Astrocyte (in vitro differentiated cells and primary cell): ENCODE data around the gene MB. TPM values are rescaled to one million over a fixed set of nuclear protein-coding genes. Genes with fewer than 3 reads are reported as not detected.
A peak's percentile ranks its signal among the peaks of the same experiment; 100 is the strongest.

Source experiments
- DNase-seq: peaks from one replicate; pipeline ENCODE4 v3.0.0-alpha.2; 2010; ENCODE audit warnings: low read depth
- FAIRE-seq: peaks from 2 replicates; lab custom pipeline; 2011; peaks lifted over from hg19 to GRCh38; lab: Jason Lieb, UNC
- H2AFZ ChIP-seq: 2 replicates; pipeline ENCODE4 v1.6.0; 2012; ENCODE audit warnings: low read depth, low read length, inconsistent platforms
- H3K27ac ChIP-seq: 2 replicates; pipeline ENCODE4 v1.5.1; 2011; ENCODE audit warnings: low read depth, low read length, inconsistent platforms
- H3K27me3 ChIP-seq: 2 replicates; pipeline ENCODE4 v1.6.0; 2011; ENCODE audit warnings: low read length, inconsistent platforms; ENCODE audit not compliant: insufficient read depth
- H3K36me3 ChIP-seq: 2 replicates; pipeline ENCODE4 v1.5.1; 2011; ENCODE audit warnings: low read length, inconsistent platforms; ENCODE audit not compliant: insufficient read depth
- H3K4me1 ChIP-seq: 2 replicates; pipeline ENCODE4 v1.5.1; 2011; ENCODE audit warnings: low read length, inconsistent platforms; ENCODE audit not compliant: insufficient read depth
- H3K4me2 ChIP-seq: 2 replicates; pipeline ENCODE4 v1.6.0; 2012; ENCODE audit warnings: low read length, inconsistent platforms
- H3K4me3 ChIP-seq: 2 replicates; pipeline ENCODE4 v1.5.1; 2011; ENCODE audit warnings: low read depth, mild to moderate bottlenecking, low read length, inconsistent platforms; ENCODE audit not compliant: insufficient read depth
- H3K79me2 ChIP-seq: 2 replicates; pipeline ENCODE4 v1.6.0; 2012; ENCODE audit warnings: mild to moderate bottlenecking, low read length, inconsistent platforms; ENCODE audit not compliant: insufficient read depth
- H3K9ac ChIP-seq: 2 replicates; pipeline ENCODE4 v1.6.0; 2012; ENCODE audit warnings: mild to moderate bottlenecking, low read length, inconsistent platforms
- H3K9me3 ChIP-seq: 2 replicates; pipeline ENCODE4 v1.5.1; 2012; ENCODE audit warnings: low read depth, mild to moderate bottlenecking, low read length, inconsistent platforms; ENCODE audit not compliant: insufficient read depth
- H4K20me1 ChIP-seq: 2 replicates; pipeline ENCODE4 v1.6.0; 2012; ENCODE audit warnings: low read length, inconsistent platforms; ENCODE audit not compliant: insufficient read depth
- H3K27ac Mint-ChIP-seq: one replicate; pipeline ENCODE4 v1.8.0; 2021; ENCODE audit warnings: mild to moderate bottlenecking, mixed read lengths; ENCODE audit not compliant: unreplicated experiment
- H3K27me3 Mint-ChIP-seq: one replicate; pipeline ENCODE4 v1.8.0; 2021; ENCODE audit warnings: low read depth, mixed read lengths; ENCODE audit not compliant: unreplicated experiment
- H3K36me3 Mint-ChIP-seq: one replicate; pipeline ENCODE4 v1.8.0; 2021; ENCODE audit warnings: low read depth, mixed read lengths; ENCODE audit not compliant: unreplicated experiment
- H3K4me1 Mint-ChIP-seq: one replicate; pipeline ENCODE4 v1.8.0; 2021; ENCODE audit warnings: low read depth, mixed read lengths; ENCODE audit not compliant: unreplicated experiment
- H3K4me3 Mint-ChIP-seq: one replicate; pipeline ENCODE4 v1.8.0; 2021; ENCODE audit warnings: mild to moderate bottlenecking, moderate library complexity, mixed read lengths; ENCODE audit not compliant: unreplicated experiment
- H3K9me3 Mint-ChIP-seq: one replicate; pipeline ENCODE4 v1.8.0; 2021; ENCODE audit warnings: mild to moderate bottlenecking, mixed read lengths; ENCODE audit not compliant: unreplicated experiment
- EZH2 ChIP-seq: IDR thresholded peaks from 2 replicates; pipeline ENCODE4 v1.6.1; 2012; ENCODE audit warnings: mild to moderate bottlenecking, low read length, inconsistent platforms; ENCODE audit not compliant: insufficient read depth
- total RNA-seq: library from RNA; stranded (reverse); gene quantifications from 2 replicates; pipeline ENCODE4 v1.2.1, GENCODE V29; 2021
- TF ChIP-seq, protein P1 (sequence below): IDR thresholded peaks from 2 replicates; pipeline ENCODE4 v1.5.1; 2011; ENCODE audit warnings: low read depth, mild to moderate bottlenecking, inconsistent platforms, low read length, moderate library complexity; ENCODE audit not compliant: insufficient read depth

MB gene
- total RNA-seq, 1 donor from 2014 or later = not detected

GRCh38 chr22:35605369-35605680 lies 11.8 kb downstream of the MB start:
- H3K79me2 ChIP-seq = no peaks in the 10 kb centered on the region
- H3K9me3 Mint-ChIP-seq = peaks cover 3% of the 10 kb centered on the region
- H3K4me2 ChIP-seq = no peak overlapping the region
- H4K20me1 ChIP-seq = no peaks in the 10 kb centered on the region
- H3K27ac Mint-ChIP-seq = no peak overlapping the region
- TF ChIP-seq, protein P1, sequence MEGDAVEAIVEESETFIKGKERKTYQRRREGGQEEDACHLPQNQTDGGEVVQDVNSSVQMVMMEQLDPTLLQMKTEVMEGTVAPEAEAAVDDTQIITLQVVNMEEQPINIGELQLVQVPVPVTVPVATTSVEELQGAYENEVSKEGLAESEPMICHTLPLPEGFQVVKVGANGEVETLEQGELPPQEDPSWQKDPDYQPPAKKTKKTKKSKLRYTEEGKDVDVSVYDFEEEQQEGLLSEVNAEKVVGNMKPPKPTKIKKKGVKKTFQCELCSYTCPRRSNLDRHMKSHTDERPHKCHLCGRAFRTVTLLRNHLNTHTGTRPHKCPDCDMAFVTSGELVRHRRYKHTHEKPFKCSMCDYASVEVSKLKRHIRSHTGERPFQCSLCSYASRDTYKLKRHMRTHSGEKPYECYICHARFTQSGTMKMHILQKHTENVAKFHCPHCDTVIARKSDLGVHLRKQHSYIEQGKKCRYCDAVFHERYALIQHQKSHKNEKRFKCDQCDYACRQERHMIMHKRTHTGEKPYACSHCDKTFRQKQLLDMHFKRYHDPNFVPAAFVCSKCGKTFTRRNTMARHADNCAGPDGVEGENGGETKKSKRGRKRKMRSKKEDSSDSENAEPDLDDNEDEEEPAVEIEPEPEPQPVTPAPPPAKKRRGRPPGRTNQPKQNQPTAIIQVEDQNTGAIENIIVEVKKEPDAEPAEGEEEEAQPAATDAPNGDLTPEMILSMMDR = no peak
- TF ChIP-seq EZH2 = no peak
- no peak overlapping the region for H2AFZ ChIP-seq
- DNase-seq = no peak
- no peaks in the 10 kb centered on the region for H3K36me3 Mint-ChIP-seq
- peaks cover 18% of the 10 kb centered on the region for H3K4me1 ChIP-seq
- H3K4me1 Mint-ChIP-seq = peaks cover 13% of the 10 kb centered on the region
- H3K4me3 ChIP-seq = no peak overlapping the region
- H3K36me3 ChIP-seq = no peaks in the 10 kb centered on the region
- H3K9ac ChIP-seq = no peak overlapping the region
- no peak for FAIRE-seq
- no peak overlapping the region for H3K4me3 Mint-ChIP-seq
- peaks cover 9% of the 10 kb centered on the region for H3K27me3 ChIP-seq
- H3K9me3 ChIP-seq = no peaks in the 10 kb centered on the region
- H3K27ac ChIP-seq = no peak overlapping the region
- peaks cover 32% of the 10 kb centered on the region for H3K27me3 Mint-ChIP-seq

DNA sequence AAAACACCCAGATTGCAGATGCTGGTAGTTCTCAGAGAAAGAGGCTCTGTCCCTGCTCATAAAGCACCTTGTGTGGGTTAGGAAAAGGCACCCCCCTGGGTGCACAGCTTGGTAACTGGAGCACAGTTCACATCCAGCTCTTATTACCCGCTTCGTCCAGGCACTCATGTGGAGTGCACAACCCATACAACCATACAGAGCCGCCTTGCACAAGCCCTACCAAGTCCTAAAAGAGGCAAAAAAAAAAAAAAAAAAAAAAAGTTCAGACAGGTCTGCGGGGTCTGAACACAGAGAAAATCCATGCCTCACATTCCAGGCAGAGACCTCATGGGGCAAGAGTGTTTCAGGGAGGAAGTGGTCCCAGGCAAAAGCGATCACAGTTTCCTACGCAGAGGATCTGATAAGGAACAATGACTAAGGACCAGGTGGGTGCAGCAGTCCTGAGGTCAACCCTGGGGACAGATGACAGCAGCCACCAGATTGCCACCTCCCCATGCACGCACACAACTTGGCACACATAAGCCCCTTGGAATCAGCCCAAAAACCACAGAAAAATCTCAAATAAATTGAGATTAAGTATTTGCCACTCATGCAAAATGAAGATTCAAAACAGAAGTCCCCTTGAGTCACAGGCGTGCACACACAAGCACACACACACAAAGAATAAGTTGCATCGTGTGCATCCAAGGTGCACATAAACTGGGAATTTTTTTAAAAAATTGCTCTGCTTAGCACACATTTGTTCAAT lies 12.3 kb downstream of the MB start:
- Histone ChIP-seq H3K36me3 (no peaks in the 10 kb centered on the region), H3K27me3 (peaks cover 4% of the 10 kb centered on the region), H3K27ac (no peak overlapping the region), H4K20me1 (no peaks in the 10 kb centered on the region), H3K79me2 (no peaks in the 10 kb centered on the region), H3K4me3 (no peak overlapping the region), H3K4me1 (peaks cover 18% of the 10 kb centered on the region), H2AFZ (no peak overlapping the region), H3K4me2 (peak overlapping the region; percentile 40), H3K9me3 (no peaks in the 10 kb centered on the region), H3K9ac (peak overlapping the region; percentile 20)
- Mint-ChIP-seq H3K27me3 (peaks cover 27% of the 10 kb centered on the region), H3K9me3 (peaks cover 3% of the 10 kb centered on the region), H3K4me3 (no peak overlapping the region), H3K36me3 (no peaks in the 10 kb centered on the region), H3K4me1 (peaks cover 13% of the 10 kb centered on the region), H3K27ac (peak overlapping the region; percentile 72)
- TF ChIP-seq, protein P1 = no peak
- TF ChIP-seq EZH2 = no peak
- DNase-seq (peak; percentile 64), FAIRE-seq (no peak)
